Stimulated activated CD8-positive, alpha-beta memory T cell treated with anti-CD3 and anti-CD28 coated beads, Interleukin-4, amount 100 ng/mL, for 1 hour (primary cell): ENCODE results near the gene FCHSD1.
A peak's percentile ranks its signal among the peaks of the same experiment; 100 is the strongest.

ENCODE experiments used
- DNase-seq, 2 donors: peaks; one replicate each; pipeline ENCODE4 v3.0.0-alpha.2; 2020; ENCODE audit warnings: low read depth in 2 of 2, low spot score in 1 of 2

Gene FCHSD1

DNA sequence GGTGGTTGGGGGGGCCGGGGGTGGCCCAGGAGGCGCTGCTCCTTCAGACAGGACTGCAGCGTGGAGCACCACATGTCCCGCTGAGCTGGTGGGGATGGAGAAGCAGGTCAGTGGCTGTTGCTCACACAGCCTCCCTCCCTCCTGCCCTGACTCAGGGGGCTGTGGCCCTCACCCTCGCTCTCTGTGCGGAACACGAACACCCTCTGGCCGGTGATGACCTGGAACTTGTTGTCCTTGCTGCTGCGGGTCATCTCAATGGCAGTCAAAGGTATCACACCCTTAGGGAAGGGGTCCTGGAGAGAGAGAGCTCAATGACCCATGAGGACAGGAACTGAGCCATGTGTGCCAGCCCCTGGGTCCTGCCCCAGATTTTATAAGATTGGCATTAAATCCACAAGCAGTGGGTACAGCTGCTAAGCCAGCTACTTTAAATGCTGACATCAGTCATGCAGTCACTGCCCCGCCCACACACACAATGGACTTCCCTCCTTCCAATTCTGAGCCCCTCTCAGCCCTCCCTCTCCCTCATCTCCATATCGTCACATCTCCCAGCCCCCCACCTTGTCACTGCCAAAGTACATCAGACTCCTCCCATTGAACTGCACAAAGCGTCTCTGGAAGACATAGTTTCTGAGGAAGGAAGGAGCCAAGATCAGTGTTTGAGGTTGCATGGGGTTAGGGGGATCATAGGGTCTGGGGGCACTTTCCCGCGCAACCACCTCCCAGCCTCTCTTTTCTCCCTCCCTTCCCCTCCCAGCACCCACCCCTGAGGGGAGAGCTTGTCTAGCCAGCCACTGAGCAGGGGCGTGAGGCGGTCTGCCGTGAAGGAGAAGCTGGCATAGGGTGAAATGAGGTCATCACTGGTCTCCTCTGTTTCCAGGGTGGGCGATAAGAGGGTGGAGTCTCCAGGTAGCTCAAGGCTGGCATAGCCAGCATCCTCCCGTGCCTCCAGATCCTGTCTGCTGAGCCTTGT is 21.9 kb upstream of the FCHSD1 start:
- no peak for DNase-seq

DNA sequence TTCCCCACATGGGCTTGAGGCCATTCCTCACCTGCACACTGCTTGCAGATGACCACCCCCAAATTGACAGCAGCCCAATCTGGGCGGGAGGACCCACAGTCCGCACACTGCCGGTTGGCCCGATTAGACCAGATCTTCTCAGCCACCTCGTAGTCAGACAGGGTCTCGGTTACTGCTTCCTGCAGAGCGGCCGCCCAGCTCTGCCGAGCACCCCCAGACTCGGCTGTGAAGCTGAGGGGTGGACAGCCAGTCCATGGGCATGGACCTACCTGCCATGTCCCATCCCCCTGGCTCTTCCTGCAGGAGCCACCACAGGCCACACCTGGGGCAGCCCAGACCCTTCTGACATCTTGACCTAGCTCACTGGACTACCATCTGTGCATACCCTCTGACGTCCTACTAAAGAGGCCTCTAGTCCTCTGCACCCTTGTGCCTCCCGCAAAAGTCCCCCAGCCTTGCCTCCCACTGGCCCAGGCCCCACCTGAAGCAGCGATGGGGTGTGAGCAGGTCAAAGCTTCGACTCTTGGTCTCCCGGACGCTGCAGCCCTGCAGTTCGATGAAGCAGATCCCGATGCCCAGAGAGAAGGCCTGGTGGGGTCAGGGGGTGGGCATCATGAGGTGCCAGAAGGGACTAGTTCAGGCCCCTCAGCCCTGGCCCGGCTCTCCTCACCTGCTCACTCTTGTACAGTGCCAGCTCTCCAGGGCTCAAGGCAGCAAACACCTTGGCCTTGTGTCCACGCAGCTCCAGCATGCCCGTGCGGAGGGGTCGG is 21.0 kb upstream of the FCHSD1 start:
- DNase-seq = no peak

DNA sequence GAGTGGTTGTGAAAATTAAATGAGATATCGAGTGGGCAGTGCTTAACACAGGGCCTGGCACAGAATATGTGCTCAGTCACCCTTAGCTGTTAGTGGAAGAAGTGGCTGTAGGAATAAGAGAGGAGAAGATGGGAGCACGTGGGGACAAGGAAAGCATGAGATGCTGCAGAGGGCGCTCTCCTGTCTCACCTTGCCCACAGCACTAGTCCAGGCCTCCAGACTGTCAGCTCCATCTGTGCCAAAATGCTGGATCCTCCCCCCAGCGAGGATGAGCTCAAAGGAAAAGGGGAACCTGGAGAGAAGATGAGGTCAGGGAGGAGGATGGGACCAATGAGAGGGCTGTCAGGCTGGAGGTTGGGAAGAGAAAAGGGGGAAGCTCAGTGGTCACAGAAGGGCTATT is 18.3 kb upstream of the FCHSD1 start:
- DNase-seq = no peak

DNA sequence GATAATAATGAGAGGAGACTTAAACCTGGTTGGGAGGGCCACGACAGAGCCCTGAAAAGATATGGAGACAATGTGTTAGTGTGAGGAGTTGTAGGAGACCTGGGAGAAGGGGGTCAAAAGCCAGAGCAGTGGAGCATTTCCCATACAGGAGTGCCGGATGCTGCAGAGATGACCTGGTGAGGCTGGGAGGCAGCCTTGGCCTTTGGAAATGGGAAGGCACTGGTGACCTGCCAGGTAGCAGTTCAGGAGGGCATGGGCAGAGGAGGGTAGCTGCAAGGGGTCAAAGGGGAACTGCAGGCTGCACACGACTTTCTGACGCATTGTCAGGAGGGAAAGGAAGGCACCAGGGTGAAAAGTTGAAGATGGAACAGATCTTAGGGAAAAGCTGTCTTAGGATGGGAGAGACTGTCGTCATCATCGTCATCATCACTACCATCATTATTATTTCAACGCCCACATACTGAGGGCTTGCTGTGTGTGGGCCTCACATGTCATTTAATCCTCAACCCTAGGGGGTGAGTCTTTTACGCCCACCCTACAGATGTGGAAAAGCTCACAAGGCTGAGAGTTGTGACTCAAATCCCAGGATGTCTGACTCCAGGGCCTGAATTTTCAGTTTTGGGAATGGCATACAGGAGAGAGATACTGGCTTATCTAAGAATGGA is 17.5 kb upstream of the FCHSD1 start:
- no peak for DNase-seq

DNA sequence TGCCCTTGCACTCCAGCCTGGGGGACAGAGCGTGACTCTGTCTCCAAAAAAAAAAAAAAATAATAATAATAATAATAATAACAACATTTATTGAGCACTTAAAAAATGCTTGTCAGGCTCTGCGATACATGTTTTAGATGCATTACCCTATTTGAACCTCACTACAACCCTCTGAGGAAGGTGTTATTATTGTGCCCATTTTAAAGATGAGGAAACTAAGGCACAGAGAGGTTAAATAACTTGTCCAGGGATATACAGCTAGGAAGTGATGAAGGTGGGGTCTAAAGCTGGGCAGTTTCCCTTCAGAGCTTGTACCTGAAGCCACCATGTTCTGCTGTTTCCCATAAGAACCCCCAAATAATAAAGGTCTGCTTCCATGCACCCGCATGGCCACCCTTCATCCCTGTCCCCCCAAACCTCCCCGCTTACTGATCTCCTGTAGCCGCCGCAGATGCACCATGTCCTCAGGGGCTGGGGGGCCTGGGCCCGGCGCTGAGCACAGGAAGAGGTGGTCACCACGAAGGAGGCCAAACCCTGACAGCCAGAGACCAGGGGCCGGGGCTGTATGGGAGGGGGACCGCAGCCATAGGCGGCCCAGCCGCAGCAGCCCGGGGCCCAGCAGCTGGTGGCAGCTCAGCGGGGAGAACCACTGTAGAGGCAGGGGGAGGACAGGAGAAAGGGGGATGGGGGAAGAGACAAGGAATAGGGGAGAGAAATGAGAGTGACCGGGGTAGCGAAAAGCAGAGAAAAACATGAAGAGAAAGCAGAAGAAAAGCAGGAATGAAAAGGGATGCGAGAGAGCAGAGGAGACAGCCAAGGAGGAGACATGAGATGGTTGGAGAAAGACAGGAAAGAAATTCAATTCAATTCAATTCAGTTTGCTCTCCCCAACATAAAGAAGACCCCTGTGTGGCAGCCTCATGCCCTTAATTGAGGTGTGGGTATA is 15.1 kb upstream of the FCHSD1 start:
- no peak for DNase-seq

DNA sequence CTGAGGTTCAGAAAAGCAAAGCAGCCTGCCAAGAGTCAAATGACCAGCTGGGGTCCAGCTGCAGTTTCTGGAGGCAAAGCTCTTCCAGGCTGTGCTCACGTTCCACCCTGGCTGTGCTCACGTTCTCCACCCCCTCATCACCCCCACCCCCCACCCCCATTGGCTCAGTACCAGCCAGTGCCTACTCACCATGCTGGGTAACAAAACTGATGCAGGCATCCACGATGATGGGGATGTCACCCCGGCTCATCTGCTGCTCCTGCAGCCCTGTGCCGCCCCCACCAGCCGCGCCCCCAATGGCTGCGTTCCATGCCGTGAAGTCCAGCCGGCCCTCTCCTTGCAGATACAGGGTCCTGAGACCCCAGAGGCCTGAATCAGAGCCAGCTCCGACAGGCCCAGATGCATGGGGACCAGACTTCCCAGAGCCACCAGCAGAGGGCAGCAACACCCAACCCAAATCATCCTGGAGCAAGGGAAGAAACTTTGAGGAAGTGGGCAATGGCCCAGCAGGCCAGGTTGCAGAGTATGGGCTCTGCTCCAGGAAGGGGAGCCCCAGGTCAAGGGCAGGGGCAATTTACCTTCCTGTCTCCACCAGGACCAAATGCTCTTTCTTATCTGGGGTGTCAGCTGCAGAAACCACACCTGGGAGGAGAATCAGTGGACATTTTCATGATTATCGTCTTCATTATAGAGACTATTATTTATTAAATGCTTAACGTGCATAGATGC is 13.7 kb upstream of the FCHSD1 start:
- peak; percentile 47 to 55 for DNase-seq

DNA sequence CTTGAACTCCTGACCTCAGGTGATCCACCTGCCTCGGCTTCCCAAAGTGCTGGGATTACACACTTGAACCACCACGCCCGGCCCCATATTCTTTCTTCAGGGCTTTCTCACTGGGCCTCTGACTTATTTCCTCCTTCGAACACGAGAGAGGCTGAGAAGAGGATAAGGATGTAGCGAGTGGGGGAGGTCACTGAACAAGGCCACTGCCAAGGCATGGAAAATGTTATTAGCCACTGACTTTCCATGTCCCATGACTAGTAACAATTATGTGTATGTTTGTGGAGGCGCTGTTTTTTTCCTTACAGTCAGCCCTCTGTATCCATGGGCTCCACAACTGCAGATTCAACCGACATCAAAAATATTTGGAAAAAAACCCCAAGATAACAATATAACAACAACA is 12.3 kb upstream of the FCHSD1 start:
- no peak for DNase-seq

DNA sequence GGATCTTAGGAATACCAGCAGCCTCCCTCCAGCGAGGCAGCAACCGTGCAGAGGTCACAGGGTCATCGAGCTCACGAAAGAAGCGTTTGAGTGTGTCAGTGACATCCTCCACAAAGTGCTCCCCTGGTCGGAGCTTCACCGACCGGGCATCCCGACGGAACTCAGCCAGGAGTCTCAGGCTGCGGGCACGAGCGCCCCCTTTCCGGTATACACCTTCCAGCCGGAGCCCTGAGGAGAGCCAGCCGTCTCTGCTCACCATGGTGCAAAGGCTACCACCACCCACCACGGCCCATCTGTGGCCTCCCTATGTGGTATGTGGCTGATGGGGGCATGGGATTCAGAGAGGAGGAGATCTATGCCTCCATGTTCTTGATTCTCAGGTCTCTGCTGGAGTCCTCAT is 10.8 kb upstream of the FCHSD1 start:
- DNase-seq = no peak

DNA sequence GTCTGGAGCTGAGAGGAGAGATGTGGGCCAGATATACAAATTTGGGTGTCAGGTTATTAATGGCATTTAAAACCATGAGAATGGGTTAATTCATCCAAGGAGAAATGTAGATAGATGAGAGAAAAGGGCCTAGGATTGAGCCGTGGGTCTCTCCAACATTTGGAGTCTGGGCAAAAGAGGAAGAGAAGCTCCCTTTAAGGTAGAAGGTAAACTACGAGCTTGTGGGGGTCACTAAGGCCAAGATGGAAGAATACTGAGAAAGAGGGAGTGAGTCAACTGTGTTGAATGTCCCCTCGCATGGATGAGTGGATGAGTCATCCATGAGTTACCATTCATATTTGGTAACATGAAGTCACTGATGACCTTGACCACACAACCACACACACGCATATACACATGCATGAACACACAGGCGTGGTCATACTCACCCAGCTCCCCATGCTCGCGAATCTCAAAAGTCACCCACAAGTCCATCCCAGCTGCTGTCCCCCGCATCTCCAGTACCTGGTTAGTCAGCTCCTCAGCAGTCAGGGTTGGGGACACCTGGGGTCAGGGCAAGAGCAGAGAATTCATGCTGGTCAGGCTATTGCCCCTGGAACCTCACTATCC is 6.8 kb upstream of the FCHSD1 start:
- no peak for DNase-seq

DNA sequence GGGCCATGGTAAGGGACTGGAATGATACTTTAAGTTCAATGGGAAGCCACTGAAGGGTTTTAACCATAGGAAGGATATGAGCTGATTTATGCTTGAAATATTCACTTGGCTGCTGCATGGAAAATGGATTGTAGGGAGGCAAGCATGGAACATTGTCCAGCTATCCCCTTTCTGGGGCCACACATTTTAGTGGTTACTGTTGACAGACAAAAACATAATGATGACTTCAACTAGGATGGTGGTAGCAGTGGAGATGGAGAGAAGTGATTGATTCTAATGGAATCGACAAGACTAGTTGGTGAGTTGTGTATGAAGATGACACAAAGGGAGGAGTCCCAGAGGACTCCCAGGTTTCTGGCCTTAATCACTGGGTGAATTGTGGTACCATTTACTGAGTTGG is 6.2 kb upstream of the FCHSD1 start:
- no peak for DNase-seq

DNA sequence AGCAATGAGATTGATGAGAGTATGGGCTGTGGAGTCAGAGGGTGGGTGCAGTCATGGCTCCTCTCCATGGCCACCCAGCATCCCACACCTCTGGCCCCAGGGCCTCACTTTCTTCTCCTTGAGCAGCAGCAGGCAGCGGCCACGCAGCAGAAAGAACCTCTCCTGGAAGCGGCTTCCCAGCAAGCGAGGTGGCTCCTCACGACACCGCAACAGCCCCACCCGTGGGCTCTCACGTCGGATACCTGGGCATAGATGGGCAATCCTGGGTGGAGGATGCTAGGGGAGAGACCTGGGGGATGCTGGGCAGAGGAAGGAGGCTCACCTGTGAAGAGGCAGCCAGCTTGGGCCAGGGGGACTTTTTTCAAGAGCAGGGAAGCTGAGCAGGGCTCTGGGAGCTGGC is 5.2 kb upstream of the FCHSD1 start:
- no peak for DNase-seq

DNA sequence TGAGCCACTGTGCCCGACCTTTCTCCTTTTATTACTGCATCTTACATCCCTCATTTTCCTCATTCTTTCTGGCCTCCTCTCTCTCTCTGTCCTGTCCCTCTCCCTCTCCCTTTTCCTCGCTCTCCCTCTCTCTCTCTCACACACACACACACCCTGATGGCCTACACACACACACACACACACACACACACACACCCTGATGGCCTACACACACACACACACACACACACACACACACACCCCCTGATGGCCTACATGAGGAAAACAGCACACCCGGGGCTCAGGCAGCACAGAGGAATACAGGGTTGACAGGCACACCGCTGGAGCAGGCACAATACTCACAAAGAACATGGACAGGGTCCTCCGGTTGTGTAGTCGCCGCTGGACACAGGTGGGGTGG is 3.8 kb upstream of the FCHSD1 start:
- DNase-seq = no peak

DNA sequence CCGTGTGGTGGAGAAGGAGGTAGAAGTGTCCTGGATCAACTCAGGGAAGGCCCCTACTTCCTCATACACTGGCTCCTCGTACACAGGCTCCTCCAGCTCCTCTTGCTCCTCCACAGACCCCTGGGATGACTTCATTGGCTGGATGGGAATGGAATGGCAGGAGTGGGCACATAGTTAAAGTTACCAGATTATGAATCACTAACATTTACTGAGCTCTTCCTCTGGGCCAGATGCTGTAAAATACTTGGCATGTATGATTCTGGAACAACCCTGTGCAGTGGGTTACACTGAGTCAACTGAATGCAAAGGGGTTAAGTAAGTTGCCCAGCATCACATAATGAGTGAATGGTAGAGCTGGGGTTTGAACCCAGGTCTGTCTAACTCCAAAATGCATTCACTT is 3.1 kb upstream of the FCHSD1 start:
- DNase-seq = no peak

DNA sequence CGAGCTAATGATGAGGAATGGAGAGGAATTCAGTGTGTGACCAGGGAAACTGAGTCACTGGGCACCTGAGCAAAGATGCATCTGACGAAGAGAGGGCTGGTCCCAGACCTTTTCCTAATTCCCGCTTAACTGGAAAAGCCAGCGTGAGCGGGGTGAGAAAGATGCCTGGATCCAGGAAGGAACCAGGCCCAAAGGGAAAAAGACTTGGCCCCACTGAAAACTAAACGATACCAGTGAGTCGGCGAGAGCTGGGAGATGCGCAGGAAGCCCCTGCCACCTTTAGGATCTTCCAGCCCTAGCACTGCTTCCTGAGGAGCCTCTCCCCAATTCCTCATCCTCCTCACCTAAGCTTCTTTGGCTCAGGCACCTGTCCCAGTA is 499 bp upstream of the FCHSD1 start:
- DNase-seq = no peak

DNA sequence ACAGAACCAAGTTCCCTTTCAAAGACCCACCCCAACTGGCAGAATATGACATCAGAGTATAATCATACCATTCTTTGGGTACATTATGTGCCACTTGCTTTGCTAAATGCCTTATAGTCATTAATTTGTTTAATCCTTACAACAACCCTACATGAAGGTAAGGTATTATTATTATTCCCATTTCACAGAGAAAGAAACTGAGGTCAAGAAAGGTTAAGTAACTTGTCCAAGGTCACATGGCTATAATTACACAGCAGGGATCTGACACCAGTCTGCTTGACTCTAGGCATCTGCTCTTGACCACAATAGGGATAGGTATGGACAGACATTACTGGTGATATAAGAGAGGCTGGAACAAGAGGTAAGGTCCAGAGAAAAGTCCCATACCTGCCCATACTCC is 1.2 kb downstream of the FCHSD1 start:
- no peak for DNase-seq

DNA sequence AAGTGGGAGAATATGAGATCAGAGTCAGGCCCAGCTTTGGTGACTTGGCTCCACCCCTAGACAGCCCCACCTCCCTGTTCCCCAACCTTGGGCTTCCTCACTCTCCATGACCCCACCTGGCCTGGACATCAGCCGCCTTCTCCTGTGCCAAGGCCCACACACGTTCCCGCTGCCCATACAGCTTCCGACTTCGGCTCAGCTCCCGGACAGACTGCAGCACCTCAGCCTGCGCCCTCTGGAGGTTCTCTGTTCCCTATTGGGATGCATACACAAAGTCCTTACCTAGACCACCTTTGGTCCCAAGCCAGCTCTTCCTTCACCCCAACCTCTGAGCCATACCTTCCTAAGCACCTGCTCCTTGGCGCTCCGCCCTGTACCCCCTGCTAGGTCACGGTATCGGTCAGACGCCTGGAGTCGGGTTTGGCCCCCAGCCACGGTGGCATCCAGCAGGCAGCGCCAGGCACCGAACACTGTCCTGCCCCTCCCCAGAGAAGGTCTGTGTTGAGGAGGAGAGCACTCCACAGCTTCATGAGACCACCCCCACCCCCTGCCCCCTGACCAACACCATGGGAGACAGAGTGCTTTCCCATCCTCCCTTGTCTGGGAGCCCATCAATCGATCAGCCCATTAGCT is 2.0 kb downstream of the FCHSD1 start:
- DNase-seq = no peak

DNA sequence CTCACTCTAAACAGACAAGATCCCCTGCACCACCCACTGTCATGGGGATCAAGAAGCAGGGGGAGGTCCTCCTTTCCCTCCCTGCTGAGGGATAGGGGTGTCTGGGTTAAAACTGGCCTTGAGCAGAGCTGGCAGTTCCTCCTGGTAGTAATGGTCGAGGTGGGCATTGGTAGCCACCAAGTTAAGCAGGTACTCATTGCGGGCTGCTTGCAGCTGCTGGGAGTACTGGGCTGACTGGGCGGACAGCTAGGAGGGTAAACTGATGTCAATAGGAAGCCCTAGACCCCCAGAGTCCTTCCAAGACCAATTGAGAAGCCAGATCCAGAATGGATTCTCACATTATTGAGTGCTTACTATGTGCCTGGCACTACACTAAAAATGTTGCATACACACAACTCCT is 3.4 kb downstream of the FCHSD1 start:
- DNase-seq = no peak

DNA sequence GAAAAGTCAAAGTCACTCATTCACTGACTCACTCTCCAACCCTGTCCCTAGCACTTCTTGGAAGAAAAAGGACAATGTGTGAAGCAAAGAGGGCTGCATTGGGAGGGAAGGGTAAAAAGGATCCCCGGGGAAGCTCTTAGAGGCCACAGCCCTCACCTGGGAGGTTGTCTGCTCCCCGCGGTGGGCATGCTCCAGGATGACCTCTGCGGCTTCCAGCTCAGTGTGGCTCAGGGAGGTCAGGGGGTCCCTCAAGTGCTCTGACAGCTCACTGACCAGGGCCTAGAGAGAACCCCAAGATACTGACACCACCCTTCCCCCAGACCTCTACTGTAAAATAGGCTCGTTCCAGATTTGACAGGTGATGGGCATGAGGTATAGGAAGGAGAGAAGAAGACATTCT is 4.0 kb downstream of the FCHSD1 start:
- no peak for DNase-seq

DNA sequence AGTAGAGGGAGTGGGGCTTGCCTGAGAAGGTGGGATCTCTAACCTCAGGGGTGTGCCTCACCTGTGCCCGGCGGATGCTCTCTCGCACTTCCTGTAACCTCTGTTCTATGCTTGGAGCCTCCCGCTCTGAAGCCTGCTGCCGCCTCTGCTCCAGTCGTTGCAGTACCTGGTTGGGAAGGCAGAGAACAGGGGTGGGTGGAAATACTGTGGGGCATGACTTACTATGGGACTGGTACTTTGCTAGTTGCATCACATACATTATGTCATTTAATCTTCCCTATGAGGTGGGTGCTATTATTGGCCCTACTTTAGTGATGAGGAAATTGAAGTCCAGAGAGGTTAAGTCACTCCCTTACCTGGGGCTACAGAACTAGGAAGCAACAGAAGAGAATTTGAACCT is 5.2 kb downstream of the FCHSD1 start:
- DNase-seq = no peak
